RCC 7860 (cell line): ENCODE measurements around the gene CNPY2.
A peak's percentile ranks its signal among the peaks of the same experiment; 100 is the strongest.
"Not testable (repeated sequence)": the region's sequence is repeated elsewhere in the genome, so short reads cannot be mapped to it uniquely, and the experiment has no call there.

Experiments used
- DNase-seq: peaks from one replicate; pipeline ENCODE4 v3.0.0-alpha.2; 2015; ENCODE audit warnings: low spot score
- FAIRE-seq: peaks from 2 replicates; lab custom pipeline; 2012; peaks lifted over from hg19 to GRCh38; lab: Jason Lieb, UNC

CNPY2 gene

GRCh38 chr12:56299308-56299852 lies 16.4 kb downstream of the CNPY2 start:
- no peak for FAIRE-seq
- no peak for DNase-seq

DNA sequence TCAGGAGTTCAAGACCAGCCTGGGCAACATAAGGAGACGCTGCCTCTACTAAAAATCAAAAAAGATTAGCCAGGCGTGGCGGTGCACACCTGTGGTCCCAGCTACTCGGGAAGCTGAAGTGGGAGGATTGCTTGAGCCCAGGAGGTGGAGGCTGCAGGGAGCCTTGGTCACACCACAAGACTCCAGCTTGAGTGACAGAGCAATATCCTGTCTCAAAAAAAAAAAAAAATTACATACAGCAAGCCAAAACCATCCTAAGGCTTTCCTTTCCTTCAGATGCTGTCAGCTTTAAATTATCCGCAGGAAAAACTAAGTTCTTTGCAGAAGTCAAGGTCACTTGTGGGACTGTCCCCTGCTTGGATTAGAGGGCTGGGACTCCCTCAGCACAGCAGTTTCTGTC lies 17.0 kb downstream of the CNPY2 start:
- FAIRE-seq = no peak
- no peak for DNase-seq

DNA sequence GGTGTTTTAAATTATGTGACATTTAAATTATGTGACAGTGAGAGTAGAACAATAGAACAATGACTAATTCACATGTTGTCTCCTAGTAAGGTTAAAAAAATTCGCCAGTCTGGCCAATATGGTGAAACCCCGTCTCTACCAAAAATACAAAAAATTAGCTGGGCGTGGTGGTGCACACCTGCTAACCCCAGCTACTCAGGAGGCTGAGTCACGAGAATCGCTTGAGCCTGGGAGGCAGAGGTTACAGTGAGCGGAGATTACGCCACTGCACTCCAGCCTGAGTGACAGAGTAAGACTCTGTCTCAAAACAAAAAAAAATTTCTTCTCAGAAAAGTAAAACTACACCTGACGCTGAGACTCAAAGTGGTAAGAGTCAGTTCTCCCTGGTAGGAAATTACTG lies 18.4 kb downstream of the CNPY2 start:
- no peak for DNase-seq
- no peak for FAIRE-seq

GRCh38 chr12:56296295-56296694 lies 19.5 kb downstream of the CNPY2 start:
- FAIRE-seq = no peak

DNA sequence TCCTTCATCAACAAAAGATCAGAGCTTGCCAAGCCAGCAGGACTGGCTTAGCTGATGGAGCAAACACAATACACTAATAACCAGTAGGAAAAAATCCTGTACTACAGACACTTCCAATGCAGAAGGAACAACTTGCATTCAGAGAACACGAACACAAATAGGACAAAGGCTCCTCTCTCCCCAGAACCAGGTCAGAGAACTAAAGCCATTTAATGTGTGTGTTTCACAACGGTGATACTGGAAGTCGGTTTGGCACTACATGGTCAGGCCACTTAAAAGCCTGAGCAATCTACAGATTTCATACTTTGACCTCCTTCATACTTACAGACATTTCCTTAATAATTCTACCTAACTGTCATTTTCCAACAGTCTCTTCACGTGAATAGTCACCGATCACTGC lies 22.0 kb downstream of the CNPY2 start:
- FAIRE-seq (no peak), DNase-seq (no peak)

More at GRCh38 chr12:56296295-56296694, 19.5 kb downstream of the CNPY2 start:
- no peak for DNase-seq

DNA sequence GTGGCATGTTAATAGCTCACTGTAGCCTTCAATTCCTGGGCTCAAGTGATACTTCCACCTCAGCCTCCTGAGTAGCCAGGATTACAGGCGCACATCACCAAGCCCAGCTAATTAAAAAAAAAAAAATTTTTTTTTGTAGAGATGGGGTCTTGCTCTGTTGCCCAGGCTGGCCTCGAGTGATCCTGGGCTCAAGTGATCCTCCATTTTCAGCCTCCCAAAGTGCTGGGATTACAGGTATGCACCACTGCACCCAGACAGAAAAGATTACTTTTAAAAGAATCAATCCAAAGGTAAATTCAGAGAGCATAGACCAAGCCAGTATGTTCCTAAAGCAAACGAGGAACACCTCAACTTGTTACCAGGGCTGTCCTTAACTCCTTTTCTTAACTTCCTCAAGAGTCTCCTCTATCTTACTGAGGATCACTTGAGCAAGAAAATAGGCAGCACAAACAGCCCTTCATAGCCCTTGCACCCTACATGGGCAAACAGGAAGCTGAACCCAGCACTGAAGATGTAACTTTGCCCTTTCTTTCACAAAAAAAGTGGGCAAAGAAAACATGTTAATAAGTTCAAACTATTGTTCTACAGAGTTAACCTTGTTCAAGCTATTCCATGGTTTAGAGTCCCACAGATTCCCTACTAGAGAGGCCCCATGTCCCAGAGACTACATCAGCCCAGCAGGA lies 26.9 kb downstream of the CNPY2 start:
- FAIRE-seq (no peak), DNase-seq (no peak)

DNA sequence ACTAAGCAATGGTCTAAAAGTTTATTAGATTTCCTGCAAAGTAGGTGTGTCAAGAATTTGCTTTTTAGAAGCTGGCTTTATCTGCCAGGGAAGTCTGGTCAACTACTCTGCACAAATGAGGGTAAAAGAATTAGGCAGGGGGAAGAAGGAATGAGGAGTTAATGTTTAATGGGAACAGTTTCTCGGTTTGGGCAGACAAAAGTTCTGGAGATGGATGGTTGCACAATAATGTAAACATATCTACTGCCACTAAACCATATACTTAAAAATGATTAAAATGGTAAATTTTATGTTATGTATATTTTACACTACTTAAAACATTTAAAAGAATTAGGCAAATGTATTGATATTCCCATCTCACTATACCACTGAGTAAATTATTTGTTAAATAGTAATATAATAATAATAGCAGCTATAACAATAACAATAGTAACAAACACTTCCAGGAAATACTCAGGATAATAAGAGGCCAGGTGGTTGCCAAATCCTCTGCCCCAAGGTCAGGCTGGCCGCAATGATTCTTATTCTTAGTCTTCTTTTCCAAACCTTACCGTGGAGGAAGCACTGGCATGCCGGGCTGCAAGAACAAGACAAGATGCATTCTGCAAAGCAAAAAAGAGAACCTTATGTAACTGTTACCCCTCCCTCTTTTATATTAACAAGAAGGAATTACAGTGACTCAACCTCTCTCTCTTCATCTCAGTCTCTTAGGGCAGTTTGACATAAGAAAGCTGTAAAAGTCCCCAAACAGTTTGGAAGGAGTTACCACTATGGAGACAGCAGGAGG lies 29.6 kb downstream of the CNPY2 start:
- DNase-seq = no peak
- no peak for FAIRE-seq

- not testable (repeated sequence) for FAIRE-seq
Observed at GRCh38 chr12:56284263-56284662, 31.5 kb downstream of the CNPY2 start.

GRCh38 chr12:56282579-56282978 lies 33.2 kb downstream of the CNPY2 start:
- FAIRE-seq (no peak), DNase-seq (no peak)

More at GRCh38 chr12:56284263-56284662, 31.5 kb downstream of the CNPY2 start:
- DNase-seq = not testable (repeated sequence)

- FAIRE-seq (no peak), DNase-seq (no peak)
Observed at GRCh38 chr12:56282030-56282429, 33.8 kb downstream of the CNPY2 start.

- FAIRE-seq = no peak
- DNase-seq = no peak
Observed at GRCh38 chr12:56280849-56281248, 34.9 kb downstream of the CNPY2 start.

- FAIRE-seq (no peak), DNase-seq (no peak)
Observed at GRCh38 chr12:56278905-56279304, 36.9 kb downstream of the CNPY2 start.

DNA sequence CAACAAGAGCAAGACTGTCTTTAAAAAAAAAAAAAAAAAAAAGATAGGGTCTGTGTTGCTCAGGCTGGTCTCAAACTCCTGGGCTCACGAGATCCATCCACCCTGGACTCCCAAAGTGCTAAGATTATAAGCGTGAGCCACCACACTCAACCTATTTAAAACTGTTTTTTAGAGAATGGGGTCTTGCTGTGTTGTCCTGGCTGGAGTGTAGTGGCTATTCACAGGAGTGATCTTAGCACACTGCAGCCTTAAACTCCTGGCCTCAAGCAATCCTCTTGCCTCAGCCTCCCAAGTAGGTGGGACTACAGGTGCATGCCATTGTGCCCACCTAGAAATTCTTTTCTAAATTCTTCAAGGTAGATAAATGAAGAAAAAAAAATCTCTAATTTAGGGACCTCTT lies 41.5 kb downstream of the CNPY2 start:
- DNase-seq (no peak), FAIRE-seq (no peak)

- not testable (repeated sequence) for DNase-seq
Observed at GRCh38 chr12:56272468-56272867, 43.3 kb downstream of the CNPY2 start.

GRCh38 chr12:56271031-56271430 lies 44.8 kb downstream of the CNPY2 start:
- FAIRE-seq (no peak), DNase-seq (peak; percentile 11)

More at GRCh38 chr12:56272468-56272867, 43.3 kb downstream of the CNPY2 start:
- FAIRE-seq = not testable (repeated sequence)

GRCh38 chr12:56267443-56268071 lies 48.2 kb downstream of the CNPY2 start:
- no peak for FAIRE-seq
- DNase-seq = no peak

DNA sequence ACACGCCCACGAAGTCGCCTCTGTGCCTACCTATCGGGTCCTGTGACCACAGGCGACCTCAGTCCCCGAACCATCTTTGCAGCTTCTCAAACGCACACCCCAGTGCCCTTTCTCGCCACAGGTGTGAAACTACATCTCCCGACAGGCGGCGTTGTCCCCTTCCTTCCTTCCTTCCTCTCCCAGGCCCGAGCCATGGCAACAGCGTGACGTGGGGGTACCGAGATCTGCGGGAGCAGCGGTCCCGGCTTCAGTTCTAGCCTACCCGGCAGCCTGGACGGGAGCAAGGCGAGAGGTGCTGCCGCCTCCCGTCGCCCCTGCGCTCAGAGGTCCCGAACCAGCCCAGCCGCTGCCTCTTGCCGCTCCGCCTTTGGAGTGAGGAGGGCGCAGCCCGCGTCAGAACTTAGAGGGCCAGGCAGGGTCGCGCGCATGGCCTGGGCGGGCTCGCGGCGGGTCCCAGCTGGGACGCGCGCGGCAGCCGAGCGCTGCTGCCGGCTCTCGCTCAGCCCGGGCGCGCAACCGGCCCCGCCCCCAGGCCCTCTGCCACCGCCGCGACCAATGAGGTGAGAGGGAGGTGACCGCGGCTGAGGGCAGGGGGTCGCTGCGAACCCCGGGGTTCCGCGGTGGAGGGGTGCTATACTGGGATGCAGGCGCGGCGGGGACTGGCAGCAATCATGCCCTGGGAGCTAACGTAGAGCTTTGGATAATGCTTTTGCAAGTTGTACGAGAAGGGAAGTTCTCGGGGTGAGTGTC lies 48.9 kb downstream of the CNPY2 start, which contains the start of gene COQ10A:
Gene COQ10A, plus strand, starts transcription at position 250 of the 750 bp plus-strand sequence. Its CDS starts 177 bp downstream, at position 427.
- FAIRE-seq (no peak), DNase-seq (peak; percentile 68)

DNA sequence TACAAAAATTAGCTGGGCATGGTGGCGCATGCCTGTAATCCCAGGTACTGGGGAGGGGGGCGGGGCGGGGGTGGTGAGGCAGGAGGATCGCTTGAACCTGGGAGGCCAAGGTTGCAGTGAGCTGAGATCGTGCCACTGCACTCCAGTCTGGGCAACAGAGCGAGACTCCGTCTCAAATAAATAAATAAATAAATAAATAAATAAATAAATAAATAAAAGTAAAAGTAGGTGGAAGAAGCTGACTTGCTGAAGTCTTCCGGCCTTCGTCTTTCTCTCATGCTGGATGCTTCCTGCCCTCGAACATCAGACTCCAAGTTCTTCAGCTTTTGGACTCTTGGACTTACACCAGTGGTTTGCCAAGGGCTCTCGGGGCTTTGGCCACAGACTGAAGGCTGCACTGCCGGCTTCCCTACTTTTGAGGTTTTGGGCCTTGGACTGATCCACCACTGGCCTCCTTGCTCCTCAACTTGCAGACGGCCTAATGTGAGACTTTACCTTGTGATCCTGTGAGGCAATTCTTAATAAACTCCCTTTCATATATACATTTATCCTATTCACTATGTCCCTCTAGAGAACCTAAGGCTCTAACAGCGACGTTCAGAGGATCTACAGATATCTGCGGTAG lies 49.6 kb downstream of the CNPY2 start:
- FAIRE-seq = not testable (repeated sequence)

DNA sequence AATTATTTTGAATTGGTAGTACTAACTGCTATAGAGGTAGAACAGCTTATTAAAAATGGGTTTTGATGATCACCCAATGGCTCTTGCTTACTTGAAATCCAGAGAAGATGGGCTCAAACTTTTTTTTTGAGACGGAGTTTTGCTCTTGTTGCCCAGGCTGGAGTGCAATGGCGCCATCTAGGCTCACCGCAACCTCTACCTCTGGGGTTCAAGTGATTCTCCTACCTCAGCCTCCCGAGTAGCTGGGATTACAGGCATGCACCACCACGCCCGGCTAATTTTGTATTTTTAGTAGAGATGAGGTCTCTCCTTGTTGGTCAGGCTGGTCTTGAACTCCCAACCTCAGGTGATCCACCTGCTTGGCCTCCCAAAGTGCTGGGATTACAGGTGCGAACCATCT lies 52.8 kb downstream of the CNPY2 start:
- not testable (repeated sequence) for FAIRE-seq, DNase-seq

More for the DNA sequence above, 49.6 kb downstream of the CNPY2 start:
- not testable (repeated sequence) for DNase-seq
